Fibroblast of the aortic adventitia (primary cell): Measurements from ENCODE around the gene TEX19. TPM values are rescaled to one million over a fixed set of nuclear protein-coding genes. Genes with fewer than 3 reads are reported as not detected.

Source experiments
- DNase-seq: peaks from one replicate; pipeline ENCODE4 v3.0.0-alpha.2; 2010; ENCODE audit warnings: low read depth
- H3K4me3 ChIP-seq: 2 replicates; pipeline ENCODE4 v1.5.1; 2011; ENCODE audit warnings: low read depth, mild to moderate bottlenecking, control low read depth, low read length, moderate library complexity
- CTCF ChIP-seq: IDR thresholded peaks from 2 replicates; pipeline ENCODE4 v1.5.1; 2011; ENCODE audit warnings: mild to moderate bottlenecking, low read length, control low read depth, inconsistent platforms; ENCODE audit not compliant: insufficient read depth
- total RNA-seq: library from RNA; depleted of rRNA; stranded (reverse); fragments of >200 nt; gene quantifications from 2 replicates; pipeline ENCODE4 v1.2.3, GENCODE V29; 2012; ENCODE audit warnings: low replicate concordance

The TEX19 gene
- total RNA-seq, 1 donor, result not detected

DNA sequence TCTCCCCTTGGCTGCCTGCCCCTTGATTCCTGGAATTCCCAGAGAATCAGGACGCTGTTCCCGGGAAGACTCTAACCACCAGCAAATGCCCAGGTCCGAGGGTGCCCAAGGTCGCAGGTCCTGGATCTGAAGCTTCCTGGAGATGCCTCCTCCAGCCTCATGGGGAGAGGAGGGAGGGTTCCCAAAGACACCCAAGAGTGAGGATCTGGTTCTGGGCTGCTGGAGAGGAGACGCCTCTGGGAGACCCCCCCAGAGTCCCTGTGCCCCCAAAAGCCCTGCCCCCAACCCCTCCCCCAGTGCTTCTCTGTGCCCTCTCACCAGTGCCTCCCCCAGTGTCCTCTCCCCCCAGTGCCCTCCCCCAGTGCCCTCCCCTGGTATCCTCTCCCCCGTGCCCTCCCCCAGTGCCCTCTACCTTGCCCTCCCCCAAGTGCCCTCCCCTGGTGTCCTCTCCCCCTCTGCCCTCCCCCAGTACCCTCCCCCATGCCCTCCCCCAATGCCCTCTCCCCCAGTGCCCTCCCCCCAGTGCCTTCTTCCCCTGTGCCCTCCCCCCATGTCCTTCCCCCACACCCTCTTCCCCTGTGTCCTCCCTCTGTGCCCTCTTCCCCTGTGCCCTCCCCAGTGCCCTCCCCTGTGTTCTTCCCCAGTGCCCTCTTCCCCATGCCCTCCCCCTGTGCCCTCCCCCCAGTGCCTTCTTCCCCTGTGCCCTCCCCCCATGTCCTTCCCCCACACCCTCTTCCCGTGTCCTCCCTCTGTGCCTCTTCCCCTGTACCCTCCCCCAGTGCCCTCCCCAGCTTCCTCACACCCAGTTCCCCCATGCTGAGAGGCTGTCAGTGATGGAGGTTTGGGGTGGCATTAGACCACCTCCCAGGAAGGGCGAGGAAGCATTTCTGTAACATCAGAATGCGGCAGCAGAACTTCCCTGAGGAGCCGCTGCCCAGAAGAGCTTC is 19.1 kb upstream of the TEX19 start:
- peak overlapping the region; percentile 53 for H3K4me3 ChIP-seq
- DNase-seq, result no peak
- no peak for TF ChIP-seq CTCF

DNA sequence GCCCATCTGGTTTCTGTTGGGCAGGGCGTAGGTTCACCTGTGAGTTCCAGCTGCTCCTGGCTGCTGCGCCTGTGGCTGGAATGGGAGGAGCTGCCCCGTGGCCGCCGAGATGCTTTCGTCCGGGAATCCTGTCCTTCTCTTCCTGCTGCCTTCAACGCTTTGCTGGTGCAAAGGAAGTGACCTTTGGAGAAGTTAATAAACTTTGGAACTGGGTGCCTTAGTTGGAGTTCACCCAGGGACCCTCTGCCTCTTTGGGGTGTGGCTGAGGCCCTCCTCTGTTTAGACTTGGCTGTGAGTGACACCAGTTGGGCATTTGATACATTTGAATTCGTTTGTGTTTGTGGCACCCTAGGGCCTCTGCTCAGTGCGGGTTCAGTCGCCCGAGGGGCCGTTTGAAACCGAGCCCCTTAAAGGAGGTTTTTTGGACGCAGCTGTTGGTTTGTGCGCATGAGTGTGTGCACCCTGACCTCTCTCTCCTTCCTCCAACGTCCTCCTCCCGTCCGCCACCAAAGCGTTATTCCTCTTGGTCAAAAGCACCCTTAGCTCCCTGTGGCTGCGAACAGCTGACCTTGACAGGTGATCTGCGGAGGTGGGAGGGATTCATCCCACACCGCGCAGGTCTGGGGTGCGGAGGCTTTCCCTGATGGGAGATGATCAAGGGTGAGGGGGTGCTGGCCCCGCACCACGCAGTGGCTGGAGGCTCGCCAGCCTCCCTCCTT is 16.5 kb upstream of the TEX19 start:
- no peak for DNase-seq
- TF ChIP-seq CTCF, result no peak
- H3K4me3 ChIP-seq, result no peak overlapping the region

GRCh38 chr17:82343560-82343959 is 15.5 kb upstream of the TEX19 start:
- TF ChIP-seq CTCF, result no peak
- DNase-seq, result no peak
- no peak overlapping the region for H3K4me3 ChIP-seq

DNA sequence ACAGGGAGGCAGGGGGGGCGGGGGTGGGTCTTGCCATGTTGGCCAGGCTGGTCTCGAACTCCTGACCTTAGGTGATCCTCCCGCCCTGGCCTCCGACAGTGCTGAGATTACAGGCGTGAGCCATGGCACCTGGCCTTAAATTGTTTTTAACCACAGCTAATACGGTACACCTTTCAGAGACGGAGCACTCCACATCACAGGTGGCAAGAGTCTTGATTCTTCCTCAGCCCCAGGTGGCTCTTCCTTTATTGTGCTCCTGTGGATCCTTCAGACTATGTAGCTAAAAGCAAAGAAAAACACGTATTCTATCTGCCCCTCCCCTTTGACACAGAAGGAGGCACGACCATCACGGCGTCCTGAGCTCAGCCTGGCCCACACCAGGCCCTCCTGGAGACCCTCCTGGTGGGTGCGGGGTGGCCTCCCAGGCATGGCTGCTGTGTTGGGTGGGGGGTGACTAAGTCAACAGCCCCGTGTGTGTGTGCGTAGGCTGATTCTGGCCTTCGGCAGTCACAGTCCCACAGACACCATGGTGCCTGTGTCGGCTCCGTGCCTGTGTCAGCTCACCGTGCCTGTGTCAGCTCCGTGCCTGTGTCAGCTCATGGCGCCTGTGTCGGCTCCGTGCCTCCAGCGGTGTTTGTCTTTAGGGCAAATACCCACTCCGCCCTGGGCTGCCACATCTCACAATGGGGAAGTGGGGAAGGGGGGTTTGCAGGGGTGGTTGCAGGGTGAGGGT is 14.7 kb upstream of the TEX19 start:
- TF ChIP-seq CTCF, result no peak
- H3K4me3 ChIP-seq, result no peak overlapping the region
- DNase-seq, result no peak

- H3K4me3 ChIP-seq, result no peak overlapping the region
- no peak for DNase-seq
- no peak for TF ChIP-seq CTCF
These were observed 13.7 kb upstream of the TEX19 start for GRCh38 chr17:82345151-82345976.
